Posterior vena cava (tissue), 2 donors: ENCODE measurements around the gene DYNLT2B. TPM values are rescaled to one million over a fixed set of nuclear protein-coding genes. Genes with fewer than 3 reads are reported as not detected.

Experiments used
- total RNA-seq, 2 donors: library from RNA; stranded (reverse); fragmentation: NEBNext Ultra II Directional; extraction: Animal tissue kit (Norgen Biotek cat#: 25700); gene quantifications; one replicate each; pipeline ENCODE4 v1.2.1, GENCODE V29; 2021
- donor health status: DM: yes; HTN: yes; CAD: no.
- donor health status: DM: yes; HTN: yes; CAD: no.

The DYNLT2B gene
- total RNA-seq, 2 donors from 2014 or later, result 2.8 to 3.8 TPM

Other genes with a start within 250 kb of the DYNLT2B start
- gene TFRC, start 236.2 kb downstream of the DYNLT2B start, total RNA-seq, result 100 to 1,000 TPM in 1 of 2 donors, 10 to 100 TPM in 1; 73.4 to 132 TPM
- gene ZDHHC19, start 106.8 kb downstream of the DYNLT2B start, total RNA-seq, result 1 to 10 TPM in 1 of 2 donors, under 1 TPM in 1; 0.52 to 2.1 TPM
- not detected for gene SLC51A, start 101.7 kb downstream of the DYNLT2B start, total RNA-seq
- 10 to 100 TPM; 62.9 to 64.9 TPM for gene PCYT1A, start 30.5 kb downstream of the DYNLT2B start, total RNA-seq
- not detected for gene TM4SF19, start 20.1 kb upstream of the DYNLT2B start, total RNA-seq
- gene UBXN7, start 114.2 kb upstream of the DYNLT2B start, total RNA-seq, result 10 to 100 TPM; 41.5 to 42.8 TPM
- gene RNF168, start 185.5 kb upstream of the DYNLT2B start, total RNA-seq, result 10 to 100 TPM; 19.9 to 24.6 TPM
- not detected for gene SMCO1, start 197.1 kb upstream of the DYNLT2B start, total RNA-seq